Mucosa of rectum (tissue), 2 donors: ENCODE measurements around the gene CRYBG2.

Experiments used
- H3K27ac ChIP-seq, 2 donors: one replicate each; pipeline ENCODE4 v1.7.0; 2013; ENCODE audit warnings: inconsistent platforms in 2 of 2, low read depth in 2 of 2, low read length in 2 of 2
- H3K27me3 ChIP-seq, 2 donors: one replicate each; pipeline ENCODE4 v1.7.0; 2013; ENCODE audit warnings: low read length in 2 of 2; ENCODE audit not compliant: control insufficient read depth in 2 of 2, insufficient read depth in 2 of 2
- H3K36me3 ChIP-seq, 2 donors: one replicate each; pipeline ENCODE4 v1.7.0; 2013; ENCODE audit warnings: low read length in 2 of 2; ENCODE audit not compliant: control insufficient read depth in 2 of 2, insufficient read depth in 2 of 2
- H3K4me1 ChIP-seq, 2 donors: one replicate each; pipeline ENCODE4 v1.7.0; 2013; ENCODE audit warnings: low read length in 2 of 2, mild to moderate bottlenecking in 1 of 2; ENCODE audit not compliant: control insufficient read depth in 2 of 2, insufficient read depth in 2 of 2
- H3K4me3 ChIP-seq, 2 donors: one replicate each; pipeline ENCODE4 v1.7.0; 2013; ENCODE audit warnings: low read length in 2 of 2
- H3K9ac ChIP-seq, 2 donors: one replicate each; pipeline ENCODE4 v1.7.0; 2013; ENCODE audit warnings: low read length in 2 of 2, low read depth in 1 of 2, mild to moderate bottlenecking in 1 of 2
- H3K9me3 ChIP-seq, 2 donors: one replicate each; pipeline ENCODE4 v1.7.0; 2013; ENCODE audit warnings: low read length in 2 of 2; ENCODE audit not compliant: control insufficient read depth in 2 of 2
- donor health status: healthy.
- donor health status: Normal muscosa, but diverticular disease.

CRYBG2 gene

GRCh38 chr1:26281971-26282370 lies 72.0 kb downstream of the CRYBG2 start:
- Histone ChIP-seq H3K9ac (peak overlapping the region in 1 of 2 donors; percentile 97), H3K4me1 (peaks cover 67 to 69% of the 10 kb centered on the region in 2 donors), H3K36me3 (peaks cover 11 to 12% of the 10 kb centered on the region in 2 donors), H3K9me3 (no peaks in the 10 kb centered on the region), H3K4me3 (peak overlapping the region in 1 of 2 donors; percentile 82), H3K27me3 (no peaks in the 10 kb centered on the region), H3K27ac (peak overlapping the region in 1 of 2 donors; percentile 98)

- H3K27me3 ChIP-seq: no peaks in the 10 kb centered on the region
- H3K9me3 ChIP-seq: no peaks in the 10 kb centered on the region
- H3K4me1 ChIP-seq: peaks cover 70 to 74% of the 10 kb centered on the region in 2 donors
- peak overlapping the region; percentile 75 to 82 for H3K4me3 ChIP-seq
- H3K36me3 ChIP-seq: peaks cover 11 to 12% of the 10 kb centered on the region in 2 donors
- H3K27ac ChIP-seq: peak overlapping the region; percentile 94 to 98
- peak overlapping the region; percentile 41 to 97 for H3K9ac ChIP-seq
Observed at GRCh38 chr1:26281091-26281958, 72.6 kb downstream of the CRYBG2 start.

- Histone ChIP-seq H3K36me3 (peaks cover 11 to 12% of the 10 kb centered on the region in 2 donors), H3K27me3 (no peaks in the 10 kb centered on the region), H3K27ac (peak overlapping the region; percentile 94 to 98), H3K4me1 (peaks cover 69 to 81% of the 10 kb centered on the region in 2 donors), H3K9me3 (no peaks in the 10 kb centered on the region), H3K9ac (peak overlapping the region; percentile 84 to 97), H3K4me3 (peak overlapping the region; percentile 75 to 82)
Observed at GRCh38 chr1:26280333-26281042, 73.4 kb downstream of the CRYBG2 start.

- H3K4me1 ChIP-seq: peaks cover 63 to 75% of the 10 kb centered on the region in 2 donors
- H3K9ac ChIP-seq: peak within 1 kb of the TSS; percentile 91 to 97
- H3K27ac ChIP-seq: peak within 1 kb of the TSS; percentile 94 to 98
- no peaks in the 10 kb centered on the region for H3K9me3 ChIP-seq
- H3K27me3 ChIP-seq: no peaks in the 10 kb centered on the region
- H3K36me3 ChIP-seq: peaks cover 11 to 12% of the 10 kb centered on the region in 2 donors
- H3K4me3 ChIP-seq: peak within 1 kb of the TSS; percentile 75 to 82
Observed at GRCh38 chr1:26279456-26280332, 74.2 kb downstream of the CRYBG2 start, which contains the start of gene SH3BGRL3. Gene SH3BGRL3 (plus strand): TSS chr1:26280086. CDS start chr1:26280156, 70 bp downstream.

- Histone ChIP-seq H3K9ac (peak overlapping the region; percentile 91 to 97), H3K27ac (peak overlapping the region; percentile 94 to 98), H3K4me1 (peaks cover 58 to 68% of the 10 kb centered on the region in 2 donors), H3K27me3 (no peaks in the 10 kb centered on the region), H3K36me3 (peaks cover 11 to 12% of the 10 kb centered on the region in 2 donors), H3K4me3 (peak overlapping the region; percentile 75 to 82), H3K9me3 (no peaks in the 10 kb centered on the region)
Observed at GRCh38 chr1:26278724-26279455, 75.0 kb downstream of the CRYBG2 start.

GRCh38 chr1:26278303-26278702 lies 75.6 kb downstream of the CRYBG2 start:
- H3K27ac ChIP-seq: peak overlapping the region; percentile 94 to 98
- peaks cover 11% of the 10 kb centered on the region in 2 donors for H3K36me3 ChIP-seq
- H3K9ac ChIP-seq: peak overlapping the region; percentile 76 to 79
- no peaks in the 10 kb centered on the region for H3K9me3 ChIP-seq
- peaks cover 58 to 64% of the 10 kb centered on the region in 2 donors for H3K4me1 ChIP-seq
- H3K27me3 ChIP-seq: no peaks in the 10 kb centered on the region
- peak overlapping the region; percentile 37 to 82 for H3K4me3 ChIP-seq

- Histone ChIP-seq H3K27me3 (no peaks in the 10 kb centered on the region), H3K4me1 (peaks cover 56 to 61% of the 10 kb centered on the region in 2 donors), H3K36me3 (peaks cover 11 to 13% of the 10 kb centered on the region in 2 donors), H3K9me3 (no peaks in the 10 kb centered on the region), H3K4me3 (peak overlapping the region; percentile 37 to 45), H3K9ac (peak overlapping the region; percentile 76 to 79), H3K27ac (peak overlapping the region; percentile 94 to 98)
Observed at GRCh38 chr1:26277719-26278118, 76.2 kb downstream of the CRYBG2 start.

- Histone ChIP-seq H3K4me1 (peaks cover 54 to 57% of the 10 kb centered on the region in 2 donors), H3K36me3 (peaks cover 11 to 14% of the 10 kb centered on the region in 2 donors), H3K27ac (peak overlapping the region; percentile 94 to 98), H3K9ac (peak overlapping the region; percentile 76 to 79), H3K9me3 (no peaks in the 10 kb centered on the region), H3K4me3 (peak overlapping the region; percentile 37 to 45), H3K27me3 (no peaks in the 10 kb centered on the region)
Observed at GRCh38 chr1:26277261-26277661, 76.7 kb downstream of the CRYBG2 start.

- peak overlapping the region; percentile 3 to 25 for H3K4me3 ChIP-seq
- peak overlapping the region; percentile 94 to 98 for H3K27ac ChIP-seq
- H3K9ac ChIP-seq: peak overlapping the region; percentile 26 to 76
Observed at GRCh38 chr1:26276432-26276838, 77.5 kb downstream of the CRYBG2 start.

More at GRCh38 chr1:26276432-26276838, 77.5 kb downstream of the CRYBG2 start:
- Histone ChIP-seq H3K27me3 (no peaks in the 10 kb centered on the region), H3K9me3 (no peaks in the 10 kb centered on the region), H3K4me1 (peaks cover 48 to 52% of the 10 kb centered on the region in 2 donors), H3K36me3 (peaks cover 12 to 18% of the 10 kb centered on the region in 2 donors)
